ENCODE data around the gene CLSTN3. TPM values are rescaled to one million over a fixed set of nuclear protein-coding genes. Genes with fewer than 3 reads are reported as not detected.

The CLSTN3 gene
- total RNA-seq, 1 donor from 2014 or later: 46.2 TPM

DNA sequence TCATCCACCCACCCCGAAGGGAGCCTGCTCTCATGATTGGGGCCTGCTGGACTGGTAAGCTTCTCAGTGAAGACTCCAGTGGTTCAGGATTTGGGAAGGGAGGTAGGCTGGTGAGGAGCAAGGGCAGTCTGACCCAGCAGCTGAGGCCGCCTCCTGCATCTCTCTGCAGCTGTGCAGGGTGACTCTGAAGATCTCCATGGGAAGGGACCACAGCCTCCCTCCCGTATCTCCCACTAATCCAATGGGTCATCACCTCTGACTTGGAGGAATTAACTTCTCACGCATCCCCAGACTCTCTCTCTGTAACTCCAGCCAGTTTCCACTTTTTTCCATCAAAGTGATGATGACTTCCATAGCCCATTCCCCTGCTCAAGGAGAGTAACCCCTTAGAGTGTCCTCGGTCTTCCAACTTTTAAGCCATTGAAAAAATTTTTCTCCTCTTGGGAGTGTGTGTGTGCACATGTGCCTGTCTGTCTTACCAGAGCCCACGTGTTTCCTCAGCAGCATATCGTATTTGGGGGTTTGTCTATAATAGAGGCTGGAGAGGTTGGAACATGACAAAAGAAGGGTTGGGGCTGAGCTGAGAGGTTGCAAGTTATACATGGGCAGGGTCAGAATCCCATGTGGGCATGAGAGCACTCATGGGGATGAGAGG, 11.3 kb downstream of the CLSTN3 start:
- Histone ChIP-seq H3K27ac (no peak overlapping the region), H3K27me3 (no peaks in the 10 kb centered on the region), H3K4me1 (no peaks in the 10 kb centered on the region), H3K9me3 (no peaks in the 10 kb centered on the region), H3K36me3 (peaks cover 0 to 8% of the 10 kb centered on the region in 2 donors), H3K4me3 (no peak overlapping the region)
- TF ChIP-seq POLR2AphosphoS5 (IDR thresholded peaks at IDR 0.05; ENCODE audit: insufficient read depth in 1 of 2, low read depth in 1 of 2) (no peak), POLR2A (IDR thresholded peaks at IDR 0.05) (no peak)
- TF ChIP-seq, protein P1, sequence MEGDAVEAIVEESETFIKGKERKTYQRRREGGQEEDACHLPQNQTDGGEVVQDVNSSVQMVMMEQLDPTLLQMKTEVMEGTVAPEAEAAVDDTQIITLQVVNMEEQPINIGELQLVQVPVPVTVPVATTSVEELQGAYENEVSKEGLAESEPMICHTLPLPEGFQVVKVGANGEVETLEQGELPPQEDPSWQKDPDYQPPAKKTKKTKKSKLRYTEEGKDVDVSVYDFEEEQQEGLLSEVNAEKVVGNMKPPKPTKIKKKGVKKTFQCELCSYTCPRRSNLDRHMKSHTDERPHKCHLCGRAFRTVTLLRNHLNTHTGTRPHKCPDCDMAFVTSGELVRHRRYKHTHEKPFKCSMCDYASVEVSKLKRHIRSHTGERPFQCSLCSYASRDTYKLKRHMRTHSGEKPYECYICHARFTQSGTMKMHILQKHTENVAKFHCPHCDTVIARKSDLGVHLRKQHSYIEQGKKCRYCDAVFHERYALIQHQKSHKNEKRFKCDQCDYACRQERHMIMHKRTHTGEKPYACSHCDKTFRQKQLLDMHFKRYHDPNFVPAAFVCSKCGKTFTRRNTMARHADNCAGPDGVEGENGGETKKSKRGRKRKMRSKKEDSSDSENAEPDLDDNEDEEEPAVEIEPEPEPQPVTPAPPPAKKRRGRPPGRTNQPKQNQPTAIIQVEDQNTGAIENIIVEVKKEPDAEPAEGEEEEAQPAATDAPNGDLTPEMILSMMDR (IDR thresholded peaks at IDR 0.05): no peak
- no peak for DNase-seq (ENCODE audit: extremely low spot score in 2 of 2)
- intact Hi-C loops (cut with DNase I): no loop called here

DNA sequence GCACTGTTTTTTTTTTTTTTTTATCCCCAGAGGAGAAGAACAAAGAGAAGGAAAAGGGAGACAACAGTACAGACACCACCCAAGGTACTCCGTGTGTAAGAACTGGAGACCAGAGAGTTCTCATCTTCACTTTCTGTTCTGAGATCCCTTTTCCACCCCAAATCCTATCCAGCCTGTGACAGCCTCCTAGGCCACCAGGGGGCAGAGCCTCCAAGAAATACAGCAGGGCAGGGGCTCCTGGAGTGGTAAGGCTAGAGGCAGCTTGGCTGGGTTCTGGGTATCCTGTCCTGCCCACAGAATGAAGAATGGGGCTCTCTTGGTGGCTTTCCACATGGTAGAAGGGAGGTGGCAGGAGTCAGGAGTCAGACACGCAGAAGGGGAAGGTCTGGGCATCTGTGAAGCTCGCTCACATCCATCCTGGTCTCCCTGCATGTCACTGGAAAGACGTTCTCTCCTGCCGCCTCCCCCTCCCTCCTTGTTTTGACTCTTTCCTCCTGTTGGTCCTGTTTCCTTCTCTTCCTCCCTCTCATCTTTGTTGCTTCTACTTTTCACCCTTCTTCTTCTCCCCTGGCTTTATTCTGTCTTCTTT, 12.0 kb downstream of the CLSTN3 start:
- H3K4me3 ChIP-seq: no peak overlapping the region
- H3K4me1 ChIP-seq: no peaks in the 10 kb centered on the region
- no peaks in the 10 kb centered on the region for H3K9me3 ChIP-seq
- H3K27ac ChIP-seq: no peak overlapping the region
- no peak for TF ChIP-seq POLR2A (IDR thresholded peaks at IDR 0.05)
- TF ChIP-seq, protein P1 (IDR thresholded peaks at IDR 0.05): peak; percentile 27 to 58 (median 39)
- intact Hi-C loops (cut with DNase I): no loop called here
- H3K36me3 ChIP-seq: peaks cover 0 to 8% of the 10 kb centered on the region in 2 donors
- H3K27me3 ChIP-seq: no peaks in the 10 kb centered on the region
- no peak for DNase-seq (ENCODE audit: extremely low spot score in 2 of 2)

DNA sequence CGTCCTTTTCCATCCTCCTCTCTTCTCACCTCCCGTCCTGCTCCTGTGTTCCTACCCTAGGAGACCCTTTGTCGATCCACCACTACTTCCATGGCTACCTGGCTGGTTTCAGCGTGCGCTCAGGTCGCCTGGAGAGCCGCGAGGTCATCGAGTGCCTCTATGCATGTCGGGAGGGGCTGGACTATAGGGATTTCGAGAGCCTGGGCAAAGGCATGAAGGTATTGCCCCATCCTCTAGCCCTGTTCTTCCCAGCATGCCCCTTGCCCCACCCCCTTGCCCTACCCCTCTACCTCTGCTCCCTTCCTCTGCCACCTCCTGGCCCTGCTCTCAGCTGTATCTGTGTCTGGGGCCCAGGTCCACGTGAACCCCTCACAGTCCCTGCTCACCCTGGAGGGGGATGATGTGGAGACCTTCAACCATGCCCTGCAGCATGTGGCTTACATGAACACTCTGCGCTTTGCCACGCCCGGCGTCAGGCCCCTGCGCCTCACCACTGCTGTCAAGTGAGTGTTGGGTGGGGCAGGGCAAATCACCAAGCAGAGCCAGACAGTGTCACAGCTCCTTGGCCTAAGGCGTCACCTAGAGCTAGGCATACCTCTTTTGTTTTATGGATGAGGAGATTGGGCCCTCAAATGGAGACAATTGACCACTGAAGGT, 12.8 kb downstream of the CLSTN3 start:
- Histone ChIP-seq H3K4me1 (no peaks in the 10 kb centered on the region), H3K27ac (no peak overlapping the region), H3K4me3 (no peak overlapping the region), H3K9me3 (no peaks in the 10 kb centered on the region), H3K36me3 (peaks cover 0 to 8% of the 10 kb centered on the region in 2 donors), H3K27me3 (no peaks in the 10 kb centered on the region)
- DNase-seq (ENCODE audit: extremely low spot score in 2 of 2): no peak
- TF ChIP-seq, protein P1 (IDR thresholded peaks at IDR 0.05): no peak
- TF ChIP-seq POLR2A (IDR thresholded peaks at IDR 0.05) (no peak), POLR2AphosphoS5 (IDR thresholded peaks at IDR 0.05; ENCODE audit: insufficient read depth in 1 of 2, low read depth in 1 of 2) (no peak)
- intact Hi-C loops (cut with DNase I): no loop called here

DNA sequence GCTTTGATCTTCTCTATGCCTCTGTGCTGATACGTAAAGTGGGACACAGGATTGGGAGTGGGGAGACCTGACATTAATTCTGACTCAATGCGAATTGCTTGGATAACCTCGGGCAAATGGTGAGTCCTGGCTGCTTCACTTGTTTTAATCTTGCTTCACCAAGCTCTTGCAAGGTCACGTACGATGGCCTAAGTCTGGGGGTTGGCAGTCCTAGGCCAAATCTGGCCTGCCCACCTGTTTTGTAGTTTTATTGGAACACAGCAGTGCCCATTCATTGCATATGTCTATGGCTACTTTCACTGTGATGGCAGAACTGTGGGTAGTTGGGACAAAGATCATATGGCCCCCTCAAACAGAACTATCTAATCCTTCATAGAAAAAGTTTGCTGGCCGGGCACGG, 13.4 kb downstream of the CLSTN3 start:
- Histone ChIP-seq H3K9me3 (no peaks in the 10 kb centered on the region), H3K27me3 (no peaks in the 10 kb centered on the region), H3K4me1 (no peaks in the 10 kb centered on the region), H3K27ac (no peak overlapping the region), H3K4me3 (no peak overlapping the region), H3K36me3 (peaks cover 0 to 8% of the 10 kb centered on the region in 2 donors)
- intact Hi-C loops (cut with DNase I): no loop called here
- no peak for TF ChIP-seq POLR2AphosphoS5 (IDR thresholded peaks at IDR 0.05; ENCODE audit: insufficient read depth in 1 of 2, low read depth in 1 of 2)
- TF ChIP-seq, protein P1 (IDR thresholded peaks at IDR 0.05): no peak
- TF ChIP-seq POLR2A (IDR thresholded peaks at IDR 0.05): no peak
- DNase-seq (ENCODE audit: extremely low spot score in 2 of 2): no peak
